ENCODE results near the gene PEX1.
"Not testable (repeated sequence)": the region's sequence is repeated elsewhere in the genome, so short reads cannot be mapped to it uniquely, and the experiment has no call there.

PEX1 gene

DNA sequence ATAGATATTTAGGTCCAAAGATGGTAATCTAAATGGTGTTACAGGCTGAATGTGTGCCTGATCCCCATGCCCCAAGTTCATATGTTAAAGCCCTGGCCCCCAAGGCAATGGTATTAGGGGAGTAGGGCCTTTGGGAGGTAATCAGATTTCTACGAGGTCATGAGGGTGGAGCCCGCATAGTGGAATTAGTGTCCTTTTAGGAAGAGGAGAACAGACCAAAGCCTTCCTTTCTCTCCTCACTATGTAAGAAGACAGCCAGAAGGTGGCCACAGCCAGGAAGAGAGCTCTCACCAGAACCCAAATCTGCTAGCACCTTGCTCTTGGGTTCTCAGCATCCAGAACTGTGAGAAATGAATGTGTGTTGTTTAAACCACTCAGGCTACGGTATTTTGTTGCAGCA is 65.8 kb downstream of the PEX1 start:
- Mint-ChIP-seq H3K36me3 (peaks cover 5% of the 10 kb centered on the region), H3K27me3 (no peaks in the 10 kb centered on the region), H3K9me3 (peaks cover 2% of the 10 kb centered on the region), H3K4me3 (no peak overlapping the region), H3K4me1 (no peaks in the 10 kb centered on the region), H3K27ac (no peak overlapping the region)
- no peak for DNase-seq (ENCODE audit: low spot score in 2 of 2)
- no peak for ATAC-seq (ENCODE audit: low read depth)

DNA sequence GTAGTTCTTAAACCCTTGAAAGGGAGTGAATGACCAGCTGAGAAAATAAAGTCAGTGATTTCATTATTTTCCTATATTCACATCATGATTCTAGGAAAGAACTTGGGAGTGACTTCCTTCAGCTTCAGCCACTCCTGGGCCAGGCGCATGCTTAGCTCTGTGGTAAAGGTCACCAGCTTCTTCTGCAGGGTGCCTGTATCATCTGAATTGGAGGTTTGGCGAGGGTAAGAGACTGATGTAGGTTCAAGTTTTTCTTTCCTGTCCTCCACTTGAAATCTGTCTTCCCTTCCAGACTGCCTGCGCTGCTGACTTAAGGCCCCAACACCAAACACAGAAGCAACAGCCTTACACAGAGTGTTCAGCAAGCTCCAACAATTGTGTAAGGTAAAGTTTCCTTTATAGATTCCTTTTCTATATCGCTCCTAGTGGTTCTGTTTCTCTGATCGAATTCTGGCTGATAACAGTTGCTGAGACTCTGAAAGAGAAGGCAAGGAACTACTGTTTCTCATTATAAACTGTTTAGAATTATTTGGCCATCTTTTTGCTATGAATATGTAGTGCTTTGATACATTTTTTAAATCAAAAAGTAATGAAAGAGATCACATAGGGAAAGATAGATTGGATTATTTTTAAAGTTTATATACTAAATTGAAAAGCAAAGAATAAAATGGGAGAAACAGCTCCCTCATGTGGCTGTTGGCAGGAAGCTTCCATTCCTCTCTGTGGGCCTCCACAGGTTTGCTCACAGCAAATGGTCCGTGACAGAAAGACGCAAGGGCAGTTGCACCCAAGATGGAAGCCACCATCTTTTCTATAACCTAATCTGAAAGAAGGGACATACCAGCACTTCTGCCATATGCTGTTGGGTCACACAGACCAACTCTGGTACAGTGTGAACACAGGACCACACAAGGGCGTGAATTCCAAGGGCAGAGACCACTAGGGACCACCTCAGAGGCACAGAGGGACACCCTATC is 67.0 kb downstream of the PEX1 start:
- Mint-ChIP-seq H3K9me3 (no peaks in the 10 kb centered on the region), H3K36me3 (peaks cover 3% of the 10 kb centered on the region), H3K4me3 (no peak overlapping the region), H3K27ac (no peak overlapping the region), H3K27me3 (no peaks in the 10 kb centered on the region), H3K4me1 (no peaks in the 10 kb centered on the region)
- ATAC-seq (ENCODE audit: low read depth) = peak; percentile 73
- DNase-seq (ENCODE audit: low spot score in 2 of 2) = peak; percentile 7 to 12

DNA sequence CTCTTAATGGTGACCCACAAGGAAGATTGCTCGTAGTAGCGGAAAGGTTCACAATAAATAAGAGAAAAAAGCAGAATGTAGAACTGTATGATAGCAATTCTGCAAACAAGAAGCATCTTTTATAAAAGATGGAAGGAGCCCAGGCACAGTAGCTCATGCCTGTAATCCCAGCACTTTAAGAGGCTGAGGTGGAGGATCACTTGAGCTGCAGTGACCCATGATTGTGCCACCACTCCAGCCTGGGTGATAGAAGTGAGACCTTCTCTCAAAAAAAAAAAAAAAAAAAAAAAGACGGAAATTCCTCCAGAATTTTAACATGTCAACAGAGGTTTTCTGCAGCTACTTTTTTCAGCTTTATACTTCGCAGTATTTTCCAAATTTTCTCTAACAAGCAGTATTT is 67.8 kb downstream of the PEX1 start:
- no peaks in the 10 kb centered on the region for H3K4me1 Mint-ChIP-seq
- no peak overlapping the region for H3K4me3 Mint-ChIP-seq
- no peaks in the 10 kb centered on the region for H3K9me3 Mint-ChIP-seq
- peaks cover 6% of the 10 kb centered on the region for H3K36me3 Mint-ChIP-seq
- no peak overlapping the region for H3K27ac Mint-ChIP-seq
- H3K27me3 Mint-ChIP-seq = no peaks in the 10 kb centered on the region
- DNase-seq (ENCODE audit: low spot score in 2 of 2) (no peak), ATAC-seq (ENCODE audit: low read depth) (no peak)

DNA sequence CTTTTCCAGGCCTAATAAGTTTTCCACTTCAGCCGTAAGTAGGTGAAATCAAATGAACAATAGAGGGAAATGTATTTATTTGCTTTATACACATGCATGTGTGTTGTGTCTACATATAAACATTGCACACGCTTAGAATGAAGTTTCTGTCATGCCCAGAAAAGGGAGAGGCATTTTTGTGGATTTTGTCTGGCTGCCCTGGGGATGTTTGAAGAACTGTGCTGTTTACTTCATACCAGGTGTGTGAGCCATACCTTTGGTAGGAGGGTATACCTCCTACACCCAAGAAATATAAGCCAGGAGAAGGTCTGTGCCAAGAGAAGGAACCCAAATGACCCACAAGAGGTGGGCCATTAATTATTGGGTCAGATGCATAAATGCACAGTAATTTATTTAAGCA is 68.2 kb downstream of the PEX1 start:
- no peak overlapping the region for H3K4me3 Mint-ChIP-seq
- H3K27ac Mint-ChIP-seq = no peak overlapping the region
- DNase-seq (ENCODE audit: low spot score in 2 of 2) (no peak), ATAC-seq (ENCODE audit: low read depth) (no peak)
- no peaks in the 10 kb centered on the region for H3K4me1 Mint-ChIP-seq
- peaks cover 6% of the 10 kb centered on the region for H3K36me3 Mint-ChIP-seq
- H3K27me3 Mint-ChIP-seq = no peaks in the 10 kb centered on the region
- no peaks in the 10 kb centered on the region for H3K9me3 Mint-ChIP-seq

DNA sequence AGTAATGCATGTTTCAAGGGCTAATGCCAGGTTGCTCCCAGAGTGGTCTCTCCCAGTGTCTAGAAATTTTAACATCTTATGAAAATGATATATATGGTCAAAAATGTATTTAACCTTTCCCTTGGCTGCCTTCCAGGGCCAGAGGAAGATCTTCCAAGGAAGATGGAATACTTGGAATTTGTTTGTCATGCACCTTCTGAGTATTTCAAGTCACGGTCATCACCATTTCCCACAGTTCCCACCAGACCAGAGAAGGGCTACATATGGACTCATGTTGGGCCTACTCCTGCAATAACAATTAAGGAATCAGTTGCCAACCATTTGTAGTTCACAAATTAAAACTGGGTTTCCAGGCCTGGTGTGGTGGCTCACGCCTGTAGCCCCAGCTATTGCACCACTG is 72.1 kb downstream of the PEX1 start:
- no peaks in the 10 kb centered on the region for H3K9me3 Mint-ChIP-seq
- DNase-seq (ENCODE audit: low spot score in 2 of 2) = no peak

DNA sequence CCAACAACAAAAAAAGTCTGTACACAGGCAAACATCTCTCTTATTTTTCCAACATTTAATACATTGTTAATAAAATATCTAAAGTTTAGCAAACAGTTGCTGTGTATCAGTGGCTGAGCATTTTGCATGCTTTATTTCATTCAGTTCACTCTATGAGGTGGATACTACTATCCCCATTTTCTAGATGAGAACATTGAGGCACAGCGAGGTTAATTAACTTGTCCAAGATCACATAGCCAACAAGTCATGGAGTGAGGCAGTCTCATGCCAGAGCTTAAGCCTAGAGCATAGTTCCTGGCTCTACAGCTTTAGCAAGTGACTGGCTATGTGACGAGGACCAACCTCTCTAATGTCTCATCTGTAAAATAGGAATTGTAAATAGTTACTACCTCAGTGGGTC is 76.7 kb downstream of the PEX1 start:
- Mint-ChIP-seq H3K36me3 (peaks cover 15% of the 10 kb centered on the region), H3K27ac (no peak overlapping the region), H3K27me3 (no peaks in the 10 kb centered on the region), H3K4me3 (no peak overlapping the region), H3K4me1 (peaks cover 6% of the 10 kb centered on the region), H3K9me3 (no peaks in the 10 kb centered on the region)
- DNase-seq (ENCODE audit: low spot score in 2 of 2) = no peak
- ATAC-seq (ENCODE audit: low read depth) = no peak

More for the DNA sequence above, 72.1 kb downstream of the PEX1 start:
- Mint-ChIP-seq H3K27ac (no peak overlapping the region), H3K4me3 (no peak overlapping the region), H3K4me1 (peaks cover 3% of the 10 kb centered on the region), H3K27me3 (no peaks in the 10 kb centered on the region), H3K36me3 (peaks cover 9% of the 10 kb centered on the region)
- no peak for ATAC-seq (ENCODE audit: low read depth)

DNA sequence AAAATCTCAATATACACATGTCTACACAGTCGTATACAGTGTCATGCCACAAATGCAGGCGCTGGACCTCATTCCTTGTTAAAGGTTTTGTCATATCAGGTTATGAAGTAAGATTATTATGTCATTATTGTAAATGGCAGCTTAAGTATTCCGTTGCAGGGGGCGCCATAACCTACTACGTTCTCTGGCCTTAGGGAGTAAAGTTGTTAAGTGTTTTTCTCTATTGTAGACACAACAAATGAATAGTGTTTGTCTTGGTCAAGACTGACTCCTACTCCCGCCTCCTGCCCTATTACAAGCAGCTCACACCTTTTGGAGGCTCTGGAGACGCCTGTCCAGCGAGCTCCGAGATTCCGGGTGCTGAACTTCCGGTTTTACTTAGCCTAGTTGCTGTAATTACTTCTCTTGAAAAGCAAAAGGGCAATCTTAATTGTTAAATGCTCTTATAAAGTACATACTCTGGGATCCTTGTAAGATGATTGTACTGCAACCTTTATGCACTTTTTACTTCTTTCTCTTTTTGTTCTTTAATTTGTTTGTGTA is 80.0 kb downstream of the PEX1 start:
- H3K27ac Mint-ChIP-seq = peak overlapping the region; percentile 97
- H3K9me3 Mint-ChIP-seq = no peaks in the 10 kb centered on the region
- H3K4me3 Mint-ChIP-seq = peak overlapping the region; percentile 94
- ATAC-seq (ENCODE audit: low read depth) = peak; percentile 41
- peaks cover 5% of the 10 kb centered on the region for H3K4me1 Mint-ChIP-seq
- peaks cover 8% of the 10 kb centered on the region for H3K36me3 Mint-ChIP-seq
- DNase-seq (ENCODE audit: low spot score in 2 of 2) = peak; percentile 52 to 60
- H3K27me3 Mint-ChIP-seq = no peaks in the 10 kb centered on the region

DNA sequence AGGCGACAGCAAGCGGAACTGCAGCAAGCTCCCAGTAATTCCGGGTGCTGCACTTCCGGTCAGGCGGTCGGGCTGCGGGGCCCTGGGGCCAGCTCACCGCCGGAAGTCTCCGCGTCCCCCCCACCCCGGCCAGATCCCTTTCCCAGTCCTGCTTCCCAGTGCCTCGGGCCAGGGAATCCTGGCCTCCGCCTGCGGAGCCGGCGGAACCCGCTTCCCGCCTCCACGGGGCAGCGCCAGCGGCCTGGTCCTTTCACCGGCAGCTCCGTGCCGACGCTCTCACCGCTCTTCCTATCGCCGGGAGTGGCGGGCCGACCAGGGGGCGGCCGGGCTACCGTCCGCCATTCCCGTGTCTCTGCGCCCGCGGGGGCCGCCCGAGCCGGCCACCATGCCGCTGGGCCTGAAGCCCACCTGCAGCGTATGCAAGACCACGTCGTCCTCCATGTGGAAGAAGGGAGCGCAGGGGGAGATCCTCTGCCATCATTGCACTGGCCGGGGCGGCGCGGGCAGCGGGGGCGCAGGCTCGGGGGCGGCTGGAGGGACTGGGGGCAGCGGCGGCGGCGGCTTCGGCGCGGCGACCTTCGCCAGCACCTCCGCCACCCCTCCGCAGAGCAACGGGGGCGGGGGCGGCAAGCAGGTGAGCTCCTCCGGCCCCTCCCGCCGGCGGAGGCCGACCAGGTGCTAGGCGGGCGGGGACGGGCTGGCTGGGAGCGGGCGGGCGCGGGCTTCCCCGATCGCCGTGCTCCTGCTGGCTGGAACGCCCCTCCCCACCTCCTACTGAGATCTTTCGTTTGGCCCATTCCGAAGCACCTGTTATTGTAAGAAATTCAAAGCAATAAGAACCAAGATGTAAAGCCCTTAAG is 80.7 kb downstream of the PEX1 start, which contains the start of gene GATAD1:
Gene GATAD1 (plus strand): TSS at position 138 of the 860 bp plus-strand sequence. CDS start 248 bp downstream, at position 386.
- no peaks in the 10 kb centered on the region for H3K9me3 Mint-ChIP-seq
- no peaks in the 10 kb centered on the region for H3K27me3 Mint-ChIP-seq
- peak; percentile 74 for ATAC-seq (ENCODE audit: low read depth)

DNA sequence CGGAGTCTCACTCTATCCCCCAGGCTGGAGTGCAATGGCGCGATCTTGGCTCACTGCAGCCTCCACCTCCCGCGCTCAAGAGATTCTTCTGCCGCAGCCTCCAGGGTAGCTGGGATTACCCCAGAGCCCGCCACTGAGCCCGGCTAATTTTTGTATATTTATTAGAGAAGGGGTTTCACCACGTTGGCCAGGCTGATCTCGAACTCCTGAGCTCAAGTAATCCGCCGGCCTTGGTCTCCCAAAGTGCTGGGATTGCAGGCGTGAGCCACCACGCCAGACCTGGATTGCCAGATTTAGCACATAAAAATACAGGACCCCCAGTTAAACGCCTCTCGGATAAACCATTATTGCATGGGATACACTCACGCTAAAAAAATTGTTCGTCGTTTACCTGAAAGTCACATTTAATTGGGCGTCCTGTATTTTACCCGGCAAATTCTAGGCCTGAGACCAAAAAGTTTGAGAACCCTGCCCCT is 81.4 kb downstream of the PEX1 start:
- Mint-ChIP-seq H3K4me1 (peaks cover 3% of the 10 kb centered on the region), H3K9me3 (peaks cover 2% of the 10 kb centered on the region), H3K27me3 (no peaks in the 10 kb centered on the region), H3K27ac (peak overlapping the region; percentile 97), H3K36me3 (peaks cover 8% of the 10 kb centered on the region), H3K4me3 (peak overlapping the region; percentile 86)
- DNase-seq (ENCODE audit: low spot score in 2 of 2) = no peak
- ATAC-seq (ENCODE audit: low read depth) = no peak

More for the DNA sequence above, 80.7 kb downstream of the PEX1 start, which contains the start of gene GATAD1:
- Mint-ChIP-seq H3K27ac (peak within 1 kb of the TSS; percentile 97), H3K4me1 (peaks cover 3% of the 10 kb centered on the region), H3K4me3 (peak within 1 kb of the TSS; percentile 94), H3K36me3 (peaks cover 6% of the 10 kb centered on the region)
- DNase-seq (ENCODE audit: low spot score in 2 of 2) = peak; percentile 78 to 81

DNA sequence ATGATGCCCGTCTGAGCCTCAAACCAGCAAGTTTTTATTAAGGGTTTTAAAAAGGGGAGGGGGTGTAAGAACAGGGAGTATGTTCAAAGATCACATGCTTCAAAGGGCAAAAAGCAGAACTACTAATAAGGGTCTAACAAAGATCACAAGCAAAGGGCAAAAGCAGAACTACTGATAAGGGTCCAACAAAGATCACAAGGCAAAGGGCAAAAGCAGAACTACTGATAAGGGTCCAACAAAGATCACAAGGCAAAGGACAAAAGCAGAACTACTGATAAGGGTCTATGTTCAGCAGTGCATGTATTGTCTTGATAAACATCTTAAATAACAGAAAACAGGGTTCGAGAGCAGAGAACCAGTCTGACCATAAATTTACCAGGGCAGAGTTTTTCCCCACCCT is 85.6 kb downstream of the PEX1 start:
- H3K4me1 Mint-ChIP-seq; H3K27ac Mint-ChIP-seq; DNase-seq (ENCODE audit: low spot score in 2 of 2); H3K9me3 Mint-ChIP-seq; H3K27me3 Mint-ChIP-seq; H3K4me3 Mint-ChIP-seq; ATAC-seq (ENCODE audit: low read depth); H3K36me3 Mint-ChIP-seq: not testable (repeated sequence)

DNA sequence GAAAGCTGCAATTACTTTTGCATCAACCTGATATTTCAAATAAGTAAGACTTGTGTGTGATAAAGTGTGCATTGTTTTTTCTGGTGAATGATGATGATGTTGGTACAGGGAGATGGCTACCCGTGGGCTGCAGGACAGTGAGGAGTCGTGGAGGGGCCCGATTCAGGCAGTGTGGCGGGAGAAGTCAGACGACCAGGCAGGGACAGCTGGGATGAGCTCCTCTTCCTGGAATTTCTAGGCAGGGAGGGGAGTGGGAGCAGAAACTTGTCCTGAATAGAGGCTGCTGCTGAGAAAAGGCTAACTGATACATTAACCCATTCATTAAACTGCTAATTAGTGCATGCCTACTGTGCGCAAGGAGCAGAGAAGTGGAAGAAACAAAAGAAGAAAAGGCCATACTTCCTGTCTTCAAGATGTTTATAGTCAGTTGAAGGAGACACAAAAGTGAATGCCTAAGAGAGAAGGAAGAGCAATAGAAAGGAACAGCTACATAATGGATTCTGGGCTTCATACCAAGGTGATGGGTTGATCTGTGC is 90.3 kb downstream of the PEX1 start:
- Mint-ChIP-seq H3K4me1 (no peaks in the 10 kb centered on the region), H3K27ac (no peak overlapping the region), H3K4me3 (no peak overlapping the region), H3K27me3 (peaks cover 2% of the 10 kb centered on the region), H3K9me3 (peaks cover 2% of the 10 kb centered on the region), H3K36me3 (peaks cover 2% of the 10 kb centered on the region)
- DNase-seq (ENCODE audit: low spot score in 2 of 2) (no peak), ATAC-seq (ENCODE audit: low read depth) (no peak)

All from memory B cell (primary cell).